GM23248 (cell line): ENCODE measurements around the gene CRHR2.

Source experiments
- EZH2 ChIP-seq: fragments of 200-600 bp; sonication (generic); IDR thresholded peaks from 2 replicates; pipeline ENCODE4 v1.6.1; 2018; ENCODE audit warnings: antibody characterized with exemption, mild to moderate bottlenecking; ENCODE audit not compliant: insufficient read depth, poor library complexity, severe bottlenecking
- EZH2phosphoT487 ChIP-seq: fragments of 200-600 bp; sonication (generic); IDR thresholded peaks from 2 replicates; pipeline ENCODE4 v1.6.1; 2018; ENCODE audit warnings: antibody characterized with exemption, moderate library complexity, mild to moderate bottlenecking, low read depth; ENCODE audit not compliant: insufficient read depth

DNA sequence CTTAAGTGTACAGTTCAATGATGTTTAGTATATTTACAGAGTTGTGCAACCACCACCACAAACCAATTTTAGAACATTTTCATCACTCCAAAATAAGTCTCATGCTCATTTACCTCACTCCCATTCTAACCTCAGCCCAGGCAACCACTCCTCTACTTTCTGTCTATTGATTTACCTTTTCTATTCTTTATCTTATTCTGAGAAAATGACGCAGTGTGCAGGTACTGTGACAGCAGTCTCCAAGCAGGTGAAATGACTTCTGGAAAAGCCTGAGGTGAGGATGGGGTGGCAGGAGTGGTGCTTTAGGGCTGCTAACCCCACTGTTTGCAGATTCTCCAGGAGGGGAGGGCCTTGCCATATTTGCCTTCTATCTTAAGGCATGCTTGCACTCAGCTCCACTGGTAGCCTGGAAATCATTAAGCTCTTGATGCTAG, 48.0 kb downstream of the CRHR2 start:
- TF ChIP-seq EZH2 (no peak), EZH2phosphoT487 (no peak)
